MM.1S (cell line): ENCODE measurements around the gene HVCN1.

Source experiments
- DNase-seq: peaks from one replicate; pipeline ENCODE4 v3.0.0-alpha.2; 2015
- H2AFZ ChIP-seq: fragments of 300-600 bp; sonication (generic); 2 replicates; pipeline ENCODE4 v1.6.0; 2016; ENCODE audit warnings: antibody characterized with exemption, low read length
- H3F3A ChIP-seq: fragments of 300-600 bp; sonication (generic); 2 replicates; pipeline ENCODE4 v1.6.1; 2016; ENCODE audit warnings: mild to moderate bottlenecking, antibody characterized with exemption, low read length, moderate library complexity, mixed read lengths; ENCODE audit not compliant: insufficient read depth
- H3K27ac ChIP-seq: fragments of 300-600 bp; sonication (generic); 2 replicates; pipeline ENCODE4 v1.5.1; 2016; ENCODE audit warnings: mild to moderate bottlenecking, low read length
- H3K27me3 ChIP-seq: fragments of 300-600 bp; sonication (generic); replicated peaks from 2 replicates; pipeline ENCODE4 v1.6.0; 2016; ENCODE audit warnings: low read length; ENCODE audit not compliant: insufficient read depth
- H3K36me3 ChIP-seq: fragments of 300-600 bp; sonication (generic); replicated peaks from 2 replicates; pipeline ENCODE4 v1.6.1; 2016; ENCODE audit warnings: mild to moderate bottlenecking, low read length, mixed read lengths; ENCODE audit not compliant: insufficient read depth
- H3K4me1 ChIP-seq: fragments of 300-600 bp; sonication (generic); 2 replicates; pipeline ENCODE4 v1.6.1; 2016; ENCODE audit warnings: low read length, mixed read lengths
- H3K4me2 ChIP-seq: fragments of 300-600 bp; sonication (generic); 2 replicates; pipeline ENCODE4 v1.6.0; 2016; ENCODE audit warnings: low read depth, low read length
- H3K4me3 ChIP-seq: fragments of 300-600 bp; sonication (generic); 2 replicates; pipeline ENCODE4 v1.5.1; 2016; ENCODE audit warnings: low read length, mixed read lengths
- H3K79me2 ChIP-seq: fragments of 300-600 bp; sonication (generic); 2 replicates; pipeline ENCODE4 v1.6.1; 2016; ENCODE audit warnings: mixed run types, low read length, mixed read lengths
- H3K9ac ChIP-seq: fragments of 300-600 bp; sonication (generic); 2 replicates; pipeline ENCODE4 v1.6.1; 2016; ENCODE audit warnings: low read length, mixed read lengths
- H3K9me2 ChIP-seq: fragments of 300-600 bp; sonication (generic); replicated peaks from 2 replicates; pipeline ENCODE4 v1.6.1; 2016; ENCODE audit warnings: mild to moderate bottlenecking, low read length, mixed read lengths; ENCODE audit not compliant: insufficient read depth
- H3K9me3 ChIP-seq: fragments of 300-600 bp; sonication (generic); replicated peaks from 2 replicates; pipeline ENCODE4 v1.6.1; 2016; ENCODE audit warnings: mild to moderate bottlenecking, low read length, mixed read lengths; ENCODE audit not compliant: insufficient read depth
- H4K20me1 ChIP-seq: fragments of 300-600 bp; sonication (generic); 2 replicates; pipeline ENCODE4 v1.6.1; 2016; ENCODE audit warnings: mild to moderate bottlenecking, low read length, moderate library complexity, mixed read lengths; ENCODE audit not compliant: insufficient read depth
- EZH2 ChIP-seq: fragments of 300-600 bp; sonication (generic); optimal IDR thresholded peaks from 2 replicates; pipeline ENCODE3; 2017; ENCODE audit warnings: low read depth, mild to moderate bottlenecking, antibody characterized with exemption, low read length, mixed read lengths
- EZH2phosphoT487 ChIP-seq: fragments of 300-600 bp; sonication (generic); IDR thresholded peaks from 2 replicates; pipeline ENCODE4 v1.6.1; 2018; ENCODE audit warnings: antibody characterized with exemption, low read length
- TF ChIP-seq, protein P1 (sequence below): fragments of 300-600 bp; sonication (generic); IDR thresholded peaks from 2 replicates; pipeline ENCODE4 v1.5.1; 2016; ENCODE audit warnings: antibody characterized with exemption, low read length, mixed read lengths

Gene HVCN1

DNA sequence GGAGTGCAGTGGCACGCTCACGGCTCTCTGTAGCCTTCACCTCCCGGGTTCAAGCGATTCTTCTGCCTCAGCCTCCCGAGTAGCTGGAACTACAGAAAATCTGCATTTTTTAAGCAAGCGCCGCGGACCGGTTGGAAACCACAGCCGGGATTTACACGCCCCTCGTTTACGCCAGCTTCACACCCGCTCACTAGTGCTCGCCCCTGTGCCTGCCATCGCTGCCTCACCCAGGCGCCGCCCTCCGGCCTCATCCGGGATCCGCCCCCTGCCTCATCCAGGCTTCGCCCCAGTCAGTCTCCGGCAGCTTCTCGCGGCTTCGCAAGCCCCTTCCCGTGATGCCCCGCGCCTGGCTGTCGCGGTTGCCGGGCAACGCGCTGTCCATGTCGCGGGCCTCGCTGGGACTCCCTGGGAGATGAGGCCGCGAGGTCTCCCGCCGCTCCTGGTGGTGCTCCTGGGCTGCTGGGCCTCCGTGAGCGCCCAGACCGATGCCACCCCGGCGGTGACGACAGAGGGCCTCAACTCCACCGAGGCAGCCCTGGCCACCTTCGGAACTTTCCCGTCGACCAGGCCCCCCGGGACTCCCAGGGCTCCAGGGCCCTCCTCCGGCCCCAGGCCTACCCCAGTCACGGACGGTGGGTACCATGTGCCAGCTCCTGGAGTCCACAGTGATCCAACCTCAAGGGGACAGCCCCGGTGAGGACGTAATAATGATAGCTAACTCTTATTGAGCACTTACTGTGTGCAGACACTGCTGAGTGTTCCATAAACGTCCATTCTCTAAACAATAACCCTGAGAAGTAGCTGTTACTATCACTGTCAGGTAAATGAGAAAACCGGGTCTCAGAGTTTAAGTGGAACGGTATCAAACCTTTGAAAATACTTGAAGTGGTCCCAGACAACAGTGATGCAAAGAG is 74.9 kb downstream of the HVCN1 start, which contains the start of gene TCTN1:
Gene TCTN1 (plus strand): TSS at position 359 of the 914 bp plus-strand sequence. CDS start 54 bp downstream, at position 413.
- no peaks in the 10 kb centered on the region for H3K4me1 ChIP-seq
- H3K36me3 ChIP-seq: no peaks in the 10 kb centered on the region
- peak; percentile 87 for DNase-seq
- no peak within 1 kb of the TSS for H3K27ac ChIP-seq
- peak within 1 kb of the TSS; percentile 68 for H3K9ac ChIP-seq
- no peaks in the 10 kb centered on the region for H3K9me3 ChIP-seq
- H3K79me2 ChIP-seq: no peaks in the 10 kb centered on the region
- H2AFZ ChIP-seq: peak within 1 kb of the TSS; percentile 83
- peaks cover under 1% of the 10 kb centered on the region; the same call in 1 of the 2 replicates for H3F3A ChIP-seq
- no peak for TF ChIP-seq EZH2phosphoT487
- TF ChIP-seq, protein P1, sequence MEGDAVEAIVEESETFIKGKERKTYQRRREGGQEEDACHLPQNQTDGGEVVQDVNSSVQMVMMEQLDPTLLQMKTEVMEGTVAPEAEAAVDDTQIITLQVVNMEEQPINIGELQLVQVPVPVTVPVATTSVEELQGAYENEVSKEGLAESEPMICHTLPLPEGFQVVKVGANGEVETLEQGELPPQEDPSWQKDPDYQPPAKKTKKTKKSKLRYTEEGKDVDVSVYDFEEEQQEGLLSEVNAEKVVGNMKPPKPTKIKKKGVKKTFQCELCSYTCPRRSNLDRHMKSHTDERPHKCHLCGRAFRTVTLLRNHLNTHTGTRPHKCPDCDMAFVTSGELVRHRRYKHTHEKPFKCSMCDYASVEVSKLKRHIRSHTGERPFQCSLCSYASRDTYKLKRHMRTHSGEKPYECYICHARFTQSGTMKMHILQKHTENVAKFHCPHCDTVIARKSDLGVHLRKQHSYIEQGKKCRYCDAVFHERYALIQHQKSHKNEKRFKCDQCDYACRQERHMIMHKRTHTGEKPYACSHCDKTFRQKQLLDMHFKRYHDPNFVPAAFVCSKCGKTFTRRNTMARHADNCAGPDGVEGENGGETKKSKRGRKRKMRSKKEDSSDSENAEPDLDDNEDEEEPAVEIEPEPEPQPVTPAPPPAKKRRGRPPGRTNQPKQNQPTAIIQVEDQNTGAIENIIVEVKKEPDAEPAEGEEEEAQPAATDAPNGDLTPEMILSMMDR: no peak
- no peak for TF ChIP-seq EZH2
- H3K4me3 ChIP-seq: peak within 1 kb of the TSS; percentile 69
- no peaks in the 10 kb centered on the region for H4K20me1 ChIP-seq
- peak within 1 kb of the TSS; percentile 86 for H3K4me2 ChIP-seq
- H3K9me2 ChIP-seq: no peaks in the 10 kb centered on the region
- H3K27me3 ChIP-seq: no peaks in the 10 kb centered on the region

DNA sequence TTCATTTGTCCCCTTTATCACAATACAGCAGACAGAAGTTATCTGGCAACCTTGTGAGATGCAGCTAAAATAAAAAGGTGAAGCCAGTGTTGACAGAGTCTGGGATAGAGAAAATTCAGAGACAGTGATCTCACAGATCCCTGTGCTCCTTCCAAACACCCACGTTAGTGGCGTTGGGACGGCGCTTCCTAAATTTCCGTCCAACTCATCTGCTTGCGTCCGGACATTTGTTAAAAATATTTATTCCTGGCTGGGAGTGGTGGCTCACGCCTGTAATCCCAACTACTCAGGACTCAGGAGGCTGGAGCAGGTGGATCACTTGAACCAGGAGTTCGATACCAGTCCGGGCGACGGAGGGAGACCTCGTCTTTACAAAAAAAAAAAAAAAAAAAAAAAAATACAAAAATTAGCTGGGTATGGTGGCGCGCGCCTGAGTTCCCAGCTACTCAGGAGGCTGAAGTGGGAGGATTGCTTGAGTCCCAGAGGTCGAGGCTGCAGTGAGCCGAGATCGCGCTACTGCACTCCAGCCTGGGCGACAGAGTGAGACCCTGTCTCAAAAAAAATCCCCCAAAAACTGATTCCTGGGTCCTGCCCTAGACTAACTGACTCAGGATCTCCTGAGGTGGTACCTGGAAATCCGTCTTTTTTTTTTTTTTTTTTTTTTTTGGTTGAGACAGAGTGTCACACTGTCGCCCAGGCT is 75.7 kb downstream of the HVCN1 start:
- Histone ChIP-seq H3K9me2 (no peaks in the 10 kb centered on the region), H3K9me3 (no peaks in the 10 kb centered on the region), H4K20me1 (no peaks in the 10 kb centered on the region), H3K4me2 (peak overlapping the region; percentile 86; the same call in 1 of the 2 replicates), H3K4me3 (peak overlapping the region; percentile 69), H3K4me1 (no peaks in the 10 kb centered on the region), H2AFZ (0 out of 2 replicates have a peak overlapping the region, but pooled peaks have one; percentile 15), H3K79me2 (no peaks in the 10 kb centered on the region), H3K27me3 (no peaks in the 10 kb centered on the region), H3F3A (no peaks in the 10 kb centered on the region), H3K9ac (peak overlapping the region; percentile 68; the same call in 1 of the 2 replicates), H3K27ac (no peak overlapping the region), H3K36me3 (no peaks in the 10 kb centered on the region)
- TF ChIP-seq EZH2phosphoT487: no peak
- no peak for TF ChIP-seq EZH2
- TF ChIP-seq, protein P1: no peak
- no peak for DNase-seq

DNA sequence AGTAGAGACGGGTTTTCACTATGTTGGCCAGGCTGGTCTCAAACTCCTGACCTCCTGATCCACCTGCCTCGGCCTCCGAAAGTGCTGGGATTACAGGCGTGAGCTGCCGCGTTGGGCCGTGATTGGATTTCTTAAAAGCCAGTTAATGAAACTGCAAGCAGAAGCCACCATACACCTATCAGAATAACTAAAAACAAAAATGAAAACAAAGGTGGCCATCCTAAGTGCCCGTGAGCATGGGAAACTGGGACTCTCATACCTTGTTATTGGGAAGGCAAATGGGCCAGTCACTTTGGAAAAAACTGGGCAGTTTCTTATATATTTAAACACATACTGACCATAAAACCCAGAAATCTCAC is 82.7 kb downstream of the HVCN1 start:
- peak overlapping the region; percentile 34; the same call in 1 of the 2 replicates for H3K4me2 ChIP-seq
- no peak for DNase-seq

More for the DNA sequence above, 82.7 kb downstream of the HVCN1 start:
- Histone ChIP-seq H3K27ac (peak overlapping the region; percentile 63; the same call in 1 of the 2 replicates), H3K79me2 (no peaks in the 10 kb centered on the region), H3K9me2 (no peaks in the 10 kb centered on the region), H3F3A (no peaks in the 10 kb centered on the region), H2AFZ (peak overlapping the region; percentile 53; the same call in 1 of the 2 replicates), H3K9me3 (no peaks in the 10 kb centered on the region), H4K20me1 (no peaks in the 10 kb centered on the region), H3K36me3 (no peaks in the 10 kb centered on the region), H3K9ac (peak overlapping the region; percentile 44; the same call in 1 of the 2 replicates), H3K27me3 (no peaks in the 10 kb centered on the region), H3K4me3 (peak overlapping the region; percentile 54; the same call in 1 of the 2 replicates), H3K4me1 (no peaks in the 10 kb centered on the region)
- no peak for TF ChIP-seq EZH2phosphoT487
